IMR-90 (cell line): ENCODE results near the gene RMI2. TPM values are rescaled to one million over a fixed set of nuclear protein-coding genes. Genes with fewer than 3 reads are reported as not detected.
"Not testable (repeated sequence)": the region's sequence is repeated elsewhere in the genome, so short reads cannot be mapped to it uniquely, and the experiment has no call there.

Experiments used
- ATAC-seq: fragments of 200-7000 bp; cut with Tn5 transposase; 2 replicates; pipeline ENCODE4 v1.9.1; 2020; ENCODE audit warnings: low read depth, mild to moderate bottlenecking, moderate library complexity
- BruUV-seq: library from RNA; stranded (reverse); fragments of 400-500 nt; replicated peaks from 2 replicates; lab custom pipeline; 2021; lab: Mats Ljungman, UMichigan
- CTCF ChIA-PET: fragments of 300-600 bp; formaldehyde crosslinking; extraction: SDS; loops from one replicate; lab custom pipeline; 2021; ENCODE audit warnings: antibody characterized with exemption; lab: Yijun Ruan, JAX
- POLR2A ChIA-PET: fragments of 300-600 bp; sonication (Branson Sonifier 250); formaldehyde crosslinking; loops from one replicate; lab custom pipeline; 2022; ENCODE audit warnings: antibody characterized with exemption; ENCODE audit not compliant: unreplicated experiment; lab: Charles Lee
- DNase-seq: peaks from one replicate; pipeline ENCODE4 v3.0.0; 2013
- H2AFZ ChIP-seq: replicated peaks from 2 replicates; pipeline ENCODE3; 2013; ENCODE audit warnings: low read length, mild to moderate bottlenecking; ENCODE audit not compliant: poor library complexity
- H2AK5ac ChIP-seq: 2 replicates; pipeline ENCODE4 v1.6.1; 2013; ENCODE audit warnings: low read depth, low read length, inconsistent platforms
- H2AK9ac ChIP-seq: replicated peaks from 2 replicates; pipeline ENCODE3; 2013; ENCODE audit warnings: mild to moderate bottlenecking, low read depth, low read length, moderate library complexity; ENCODE audit not compliant: poor library complexity
- H2BK120ac ChIP-seq: 2 replicates; pipeline ENCODE4 v1.6.1; 2013; ENCODE audit warnings: low read depth, low read length, inconsistent platforms
- H2BK15ac ChIP-seq: 3 replicates; pipeline ENCODE4 v1.6.1; 2013; ENCODE audit warnings: low read depth, low read length, inconsistent platforms
- H2BK20ac ChIP-seq: 2 replicates; pipeline ENCODE4 v1.6.1; 2013; ENCODE audit warnings: low read depth, mild to moderate bottlenecking, inconsistent platforms, low read length, moderate library complexity
- H2BK5ac ChIP-seq: 2 replicates; pipeline ENCODE4 v1.6.1; 2013; ENCODE audit warnings: mild to moderate bottlenecking, low read depth, low read length, inconsistent platforms; ENCODE audit not compliant: poor library complexity, severe bottlenecking
- H3K14ac ChIP-seq: replicated peaks from 2 replicates; pipeline ENCODE4 v1.6.1; 2013; ENCODE audit warnings: low read depth, low read length, inconsistent platforms
- H3K18ac ChIP-seq: 2 replicates; pipeline ENCODE4 v1.6.1; 2013; ENCODE audit warnings: low read depth, low read length, control low read depth
- H3K23ac ChIP-seq: 2 replicates; pipeline ENCODE4 v1.6.1; 2013; ENCODE audit warnings: low read depth, low read length, inconsistent platforms
- H3K27ac ChIP-seq: 2 replicates; pipeline ENCODE4 v1.5.1; 2013; ENCODE audit warnings: mild to moderate bottlenecking, control low read depth, low read length; ENCODE audit not compliant: insufficient read depth
- H3K27me3 ChIP-seq: 2 replicates; pipeline ENCODE4 v1.6.1; 2013; ENCODE audit warnings: low read length; ENCODE audit not compliant: control insufficient read depth, insufficient read depth
- H3K36me3 ChIP-seq: 2 replicates; pipeline ENCODE4 v1.6.1; 2013; ENCODE audit warnings: low read length, mixed read lengths; ENCODE audit not compliant: control insufficient read depth, insufficient read depth
- H3K4ac ChIP-seq: 2 replicates; pipeline ENCODE4 v1.6.1; 2013; ENCODE audit warnings: low read depth, low read length, inconsistent platforms
- H3K4me1 ChIP-seq: 2 replicates; pipeline ENCODE4 v1.6.1; 2013; ENCODE audit warnings: low read length, mixed read lengths; ENCODE audit not compliant: control insufficient read depth, insufficient read depth
- H3K4me2 ChIP-seq: 2 replicates; pipeline ENCODE4 v1.6.1; 2013; ENCODE audit warnings: low read depth, mild to moderate bottlenecking, control low read depth, low read length, moderate library complexity
- H3K4me3 ChIP-seq: 2 replicates; pipeline ENCODE4 v1.5.1; 2013; ENCODE audit warnings: low read depth, mild to moderate bottlenecking, control low read depth, low read length, moderate library complexity; ENCODE audit not compliant: insufficient read depth
- H3K56ac ChIP-seq: 2 replicates; pipeline ENCODE4 v1.6.1; 2013; ENCODE audit warnings: low read length, inconsistent platforms; ENCODE audit not compliant: insufficient read depth; ENCODE audit errors: extremely low read depth
- H3K79me1 ChIP-seq, 2 experiments: 2 replicates each; pipeline ENCODE4 v1.6.1; 2013; ENCODE audit warnings: low read length in 2 of 2, inconsistent platforms in 1 of 2, low read depth in 1 of 2
- H3K9ac ChIP-seq: 2 replicates; pipeline ENCODE4 v1.6.1; 2013; ENCODE audit warnings: low read depth, low read length, control low read depth
- H3K9me1 ChIP-seq: 2 replicates; pipeline ENCODE4 v1.6.1; 2013; ENCODE audit warnings: low read length, inconsistent platforms; ENCODE audit not compliant: insufficient read depth
- H3K9me3 ChIP-seq: 2 replicates; pipeline ENCODE4 v1.6.1; 2013; ENCODE audit warnings: low read length; ENCODE audit not compliant: control insufficient read depth, insufficient read depth
- H4K20me1 ChIP-seq: 2 replicates; pipeline ENCODE4 v1.6.1; 2013; ENCODE audit warnings: low read length, inconsistent platforms; ENCODE audit not compliant: insufficient read depth
- H4K5ac ChIP-seq: 2 replicates; pipeline ENCODE4 v1.6.1; 2013; ENCODE audit warnings: mild to moderate bottlenecking, low read depth, low read length, control low read depth
- H4K8ac ChIP-seq, 2 experiments: 2 replicates each; pipeline ENCODE4 v1.6.1; 2013; ENCODE audit warnings: low read depth in 2 of 2, low read length in 2 of 2, control low read depth in 1 of 2, inconsistent platforms in 1 of 2
- H4K91ac ChIP-seq: 2 replicates; pipeline ENCODE4 v1.6.1; 2013; ENCODE audit warnings: low read depth, low read length, inconsistent platforms; ENCODE audit not compliant: insufficient read depth
- WGBS, 2 experiments: methylation state at CpG; one replicate each; pipeline versions ENCODE4 v1.1.5 to v1.1.7; 2013; ENCODE audit warnings: missing lambda C conversion rate in 2 of 2; ENCODE audit not compliant: insufficient read length in 1 of 2; ENCODE audit errors: extremely low coverage in 2 of 2; 5-methylcytosine and 5-hydroxymethylcytosine counted together
- dilution Hi-C: fragments of 300-500 bp; cut with HindIII; formaldehyde crosslinking; loops from one replicate; pipeline ENCODE4 v1.14.3; 2018; ENCODE audit warnings: low sequenced_read_pairs; ENCODE audit not compliant: unreplicated experiment
- in situ Hi-C: fragments of 300-500 bp; cut with MboI; formaldehyde crosslinking; loops from 3 replicates; pipeline ENCODE4 v1.14.3; 2019; ENCODE audit warnings: low sequenced_read_pairs, inconsistent platforms, mixed read lengths
- intact Hi-C: fragments of 100-400 bp; cut with micrococcal nuclease; formaldehyde crosslinking; loops from 2 replicates; pipeline ENCODE4 v1.10.0; 2022
- polyA plus RNA-seq, 3 experiments: library from polyadenylated mRNA; depleted of rRNA; stranded (reverse); fragments of >200 nt; gene quantifications; 2 replicates each; pipeline ENCODE4 v1.2.3, GENCODE V29; 2012; ENCODE audit warnings: low replicate concordance in 1 of 3
- total RNA-seq: library from RNA; depleted of rRNA; stranded (reverse); fragments of >200 nt; gene quantifications from 2 replicates; pipeline ENCODE4 v1.2.3, GENCODE V29; 2012

Gene RMI2
- total and polyA plus RNA-seq, 2 of the 4 experiments (the other 2 are of a cell fraction) = 3.2 to 5.6 TPM

DNA sequence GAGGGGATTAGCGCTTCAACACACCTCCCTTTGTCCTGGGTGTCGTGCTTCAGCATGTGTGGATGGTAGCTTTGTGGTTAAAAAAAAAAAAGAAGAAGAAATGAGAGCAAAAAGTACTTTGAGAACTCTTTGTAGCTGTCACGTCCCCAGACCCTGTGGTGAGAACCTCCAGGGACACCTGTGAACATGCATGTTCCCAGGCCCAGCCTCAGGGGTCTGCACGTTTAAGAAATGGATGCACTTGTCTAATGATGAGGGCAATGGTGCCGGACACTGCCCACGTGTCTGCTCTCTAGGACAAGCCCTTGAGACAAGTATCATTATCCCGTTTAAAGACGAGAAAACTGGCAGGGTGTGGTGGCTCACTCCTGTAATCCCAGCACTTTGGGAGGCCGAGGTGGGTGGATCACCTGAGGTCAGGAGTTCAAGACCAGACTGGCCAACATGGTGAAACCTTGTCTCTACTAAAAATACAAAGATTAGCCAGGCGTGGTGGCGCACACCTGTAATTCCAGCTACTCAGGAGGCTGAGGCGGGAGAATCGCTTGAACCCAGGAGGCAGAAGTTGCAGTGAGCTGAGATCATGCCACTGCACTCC is 46.2 kb upstream of the RMI2 start:
- H3K9ac ChIP-seq, H4K91ac ChIP-seq, H3K27me3 ChIP-seq, H3K23ac ChIP-seq, DNase-seq, ATAC-seq, BruUV-seq, H2BK20ac ChIP-seq, CTCF ChIA-PET, H2AFZ ChIP-seq, H2BK5ac ChIP-seq, H3K9me3 ChIP-seq, H2BK120ac ChIP-seq, H4K5ac ChIP-seq, H3K14ac ChIP-seq, H3K56ac ChIP-seq, H2BK15ac ChIP-seq, dilution Hi-C loops, H3K4ac ChIP-seq, H2AK9ac ChIP-seq, H4K8ac ChIP-seq, H3K18ac ChIP-seq, H4K20me1 ChIP-seq, H3K4me3 ChIP-seq, in situ Hi-C loops, H3K4me2 ChIP-seq, H3K36me3 ChIP-seq, H3K9me1 ChIP-seq, H3K79me1 ChIP-seq, H3K27ac ChIP-seq, H2AK5ac ChIP-seq, POLR2A ChIA-PET: not testable (repeated sequence)
- intact Hi-C loops = loop anchor here (5.0 kb wide), 1 partner anchor 53 kb away; no protein-coding TSS in a partner anchor
- H3K4me1 ChIP-seq = peaks cover 10% of the 10 kb centered on the region
- 91% methylated on average over 5 of the region's 13 CpGs; no CpG with 5 or more reads in 1 of the 2 experiments for WGBS, 2 experiments
